DMS153 (cell line): ENCODE data around the gene GRB14.

Source experiments
- DNase-seq: peaks from one replicate; lab custom pipeline; 2025; lab: John Stamatoyannopoulos, UW

Gene GRB14

DNA sequence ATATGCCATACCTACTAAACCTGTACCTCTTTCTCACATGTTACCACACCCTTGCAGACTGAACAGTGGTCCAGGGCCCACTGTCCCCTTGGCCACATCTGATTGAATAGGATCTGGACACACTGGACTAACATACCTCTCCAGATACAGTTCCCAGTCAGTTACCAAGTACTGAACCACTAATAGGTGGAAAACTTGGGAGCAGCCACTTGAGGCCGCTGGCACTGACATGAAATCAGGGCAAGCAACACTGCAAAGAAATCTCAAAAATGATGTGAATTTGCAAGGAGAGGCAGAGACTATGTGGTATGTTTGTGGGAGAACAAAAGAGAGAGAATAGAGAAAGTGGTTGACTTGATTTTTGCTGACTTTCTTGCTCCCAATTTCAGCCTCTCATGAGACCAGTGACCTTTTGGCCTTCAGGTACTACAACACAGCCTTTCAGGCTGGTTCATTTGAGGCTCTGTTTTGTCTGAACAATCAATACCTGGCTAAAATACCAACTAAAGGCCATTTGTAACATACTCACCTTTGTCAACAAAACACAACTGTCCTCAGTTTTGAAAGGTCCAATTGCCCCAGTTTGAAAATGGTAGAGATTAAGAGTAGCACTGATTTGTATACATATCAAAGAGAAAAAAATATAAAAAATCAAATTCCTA, 7.8 kb downstream of the GRB14 start:
- no peak for DNase-seq

DNA sequence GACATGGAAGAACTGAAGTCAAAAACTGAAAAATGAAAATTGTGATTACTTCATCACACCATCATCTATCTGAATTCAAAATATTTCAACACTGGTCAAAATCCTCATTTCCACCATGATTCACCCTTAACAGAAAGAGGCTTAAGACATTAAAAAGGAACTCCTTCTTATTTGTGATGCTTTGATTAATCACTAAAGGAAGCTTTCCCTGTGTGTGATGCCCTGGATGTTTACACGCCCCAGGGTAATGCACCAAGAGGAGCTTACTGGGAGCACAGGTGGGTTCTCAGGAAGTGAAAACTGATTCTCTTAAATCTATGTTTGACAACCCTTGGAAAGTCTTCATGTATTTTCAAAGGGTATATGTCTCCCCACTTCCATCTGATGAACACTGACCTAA, 11.5 kb downstream of the GRB14 start:
- no peak for DNase-seq

DNA sequence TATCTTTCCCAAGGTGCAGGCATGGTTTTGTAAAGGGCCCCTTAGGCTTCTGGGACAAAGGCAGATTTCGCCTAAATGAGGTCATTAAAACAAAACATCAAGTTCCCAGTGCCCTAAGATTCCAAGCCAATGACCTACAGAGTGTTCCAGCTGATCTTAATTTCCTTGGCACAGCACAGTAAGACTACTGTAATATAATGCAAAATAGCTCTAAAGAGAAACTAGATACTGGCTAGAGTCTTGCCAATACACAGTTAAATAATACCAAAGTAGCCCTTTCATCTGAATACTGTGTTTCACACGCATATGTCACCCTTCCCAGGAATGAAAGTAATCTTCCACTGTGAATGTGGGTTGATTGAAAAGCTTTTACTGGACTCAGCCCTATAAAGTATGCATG, 14.7 kb downstream of the GRB14 start:
- no peak for DNase-seq

DNA sequence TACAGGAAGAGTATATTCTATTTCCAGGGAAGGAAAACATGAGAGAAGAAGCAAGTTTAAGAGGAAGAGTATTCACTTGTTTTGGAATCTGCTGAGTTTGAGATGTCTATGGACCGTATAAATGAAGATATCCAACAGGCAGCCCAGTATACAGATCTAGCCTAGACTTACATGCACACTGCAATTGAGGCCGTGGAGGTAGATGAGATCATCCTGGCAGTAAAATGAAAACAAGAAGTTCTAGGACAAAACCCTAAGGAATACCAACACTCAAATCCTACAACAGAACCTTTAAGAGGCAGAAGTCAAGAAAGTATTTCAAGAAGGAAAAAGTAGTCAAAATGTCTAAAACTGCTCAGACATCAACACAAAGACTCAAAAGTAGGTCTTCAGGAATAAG, 16.0 kb downstream of the GRB14 start:
- no peak for DNase-seq

DNA sequence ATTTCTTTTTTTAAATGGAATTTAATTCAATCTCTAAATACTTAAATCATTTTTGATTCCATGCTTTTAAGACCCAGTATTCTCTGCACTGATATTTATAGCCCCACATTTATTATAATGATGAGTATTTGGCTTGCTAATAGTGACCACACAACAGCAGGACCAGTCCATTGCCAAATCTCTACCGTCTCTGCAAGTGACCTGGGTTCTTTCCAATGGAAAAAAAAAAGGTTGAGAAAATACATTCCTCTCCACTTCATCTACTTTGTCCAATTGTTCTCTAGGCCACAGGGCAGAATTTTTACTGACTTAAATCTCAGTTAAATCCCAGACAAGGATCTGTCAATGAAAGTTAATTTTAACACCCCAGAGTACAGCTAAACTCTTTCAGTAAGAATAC, 20.5 kb downstream of the GRB14 start:
- no peak for DNase-seq

DNA sequence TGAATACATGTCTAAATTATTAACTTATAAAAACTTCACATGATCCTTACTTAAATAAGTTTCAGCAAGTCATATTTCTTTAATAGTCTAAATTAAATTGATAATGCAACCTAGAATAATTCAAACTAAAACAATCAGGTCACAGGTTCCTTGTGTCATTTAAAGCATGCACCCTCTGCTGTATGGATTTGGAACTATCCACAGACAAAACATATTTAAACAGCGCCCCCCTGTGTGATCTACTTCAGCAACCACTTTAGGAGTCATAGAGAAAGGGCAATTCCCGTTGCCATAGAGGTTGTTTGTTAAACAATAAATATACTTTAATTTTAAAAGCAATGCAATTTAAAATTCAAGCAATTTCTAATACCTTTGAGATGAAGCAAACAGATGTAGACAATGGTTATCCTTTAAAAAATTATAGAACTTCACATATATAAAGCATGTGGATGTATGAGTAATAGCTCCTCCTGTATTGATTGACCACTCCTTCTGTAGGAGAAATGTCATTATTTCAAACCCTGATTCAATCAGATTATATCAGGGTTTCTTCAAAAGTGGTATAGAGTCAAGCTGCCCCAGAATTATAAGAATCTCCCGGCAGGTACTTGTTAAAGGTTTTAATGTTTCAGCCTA, 21.2 kb downstream of the GRB14 start:
- peak; percentile 60 for DNase-seq

DNA sequence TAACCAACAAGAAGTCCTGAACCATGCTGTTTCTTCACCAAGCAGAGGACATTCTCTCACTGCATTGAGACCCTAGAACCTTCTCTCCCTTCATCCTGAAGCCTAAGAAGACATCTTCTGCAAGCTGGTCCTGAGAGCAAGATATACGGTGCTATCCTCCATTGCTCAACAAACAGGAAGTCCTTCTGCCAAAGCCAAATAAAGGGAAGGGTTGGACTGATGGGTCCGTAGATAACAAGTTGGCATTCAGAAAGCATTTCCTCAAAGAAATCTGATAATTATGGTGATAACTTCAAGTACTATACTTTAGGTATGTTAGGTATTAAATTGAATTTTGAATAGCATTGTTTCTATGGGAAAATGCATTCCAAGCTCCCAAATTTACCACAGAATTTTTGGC, 23.3 kb downstream of the GRB14 start:
- DNase-seq: no peak

DNA sequence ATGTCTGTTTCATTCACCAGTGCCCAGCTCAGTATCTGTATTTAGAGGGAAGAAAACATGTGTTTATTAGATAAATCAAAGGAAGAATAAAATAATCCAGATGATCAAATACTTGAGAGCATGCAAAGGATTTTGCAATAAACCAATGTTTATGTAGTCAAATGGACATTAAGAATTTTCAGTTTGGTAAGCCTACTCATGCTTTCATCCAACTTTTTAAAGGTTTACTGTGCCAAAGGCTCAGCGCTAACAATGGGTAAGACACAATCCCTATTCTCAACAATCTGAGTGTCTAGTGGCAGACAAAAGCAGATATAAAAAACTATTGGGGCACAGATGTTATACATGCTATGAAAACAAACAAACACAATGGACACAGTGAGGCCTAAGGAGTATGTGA, 26.3 kb downstream of the GRB14 start:
- no peak for DNase-seq

DNA sequence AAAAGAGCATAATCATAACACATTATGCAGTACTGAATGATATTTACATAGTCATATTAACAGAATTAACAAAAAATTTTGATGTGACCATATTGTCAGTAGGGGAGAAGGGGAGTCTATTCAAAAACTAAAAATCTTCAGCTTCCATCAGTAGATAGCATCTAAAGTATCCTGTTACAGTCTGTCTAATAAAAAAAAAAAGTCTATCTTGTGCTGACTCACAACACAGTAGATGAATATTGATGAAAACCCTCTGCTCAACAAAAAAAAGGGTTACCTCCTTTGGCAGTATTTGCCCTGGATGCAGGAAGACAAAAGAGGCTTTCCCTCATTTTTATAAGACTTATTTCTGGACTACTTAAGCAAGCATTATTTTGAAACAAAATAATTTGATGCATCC, 27.3 kb downstream of the GRB14 start:
- no peak for DNase-seq

DNA sequence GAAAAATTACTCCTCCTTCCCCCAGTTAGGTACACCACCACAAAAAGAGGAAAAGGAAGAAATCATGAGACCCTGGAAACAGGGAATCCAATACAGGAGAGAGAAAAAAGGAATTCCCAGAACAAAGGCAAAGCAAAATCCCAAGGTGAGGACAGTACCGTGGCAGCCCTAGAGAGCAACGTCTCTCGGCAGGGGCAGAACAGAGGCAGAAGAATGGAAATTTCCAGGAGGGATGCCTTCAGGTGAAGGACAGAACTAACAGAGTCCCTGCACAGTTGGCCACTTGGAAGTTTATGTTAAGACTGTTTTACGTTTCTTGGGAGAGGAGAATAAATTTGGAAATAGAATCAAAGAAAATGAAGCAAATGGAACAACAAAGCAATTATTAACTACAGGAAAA, 27.7 kb downstream of the GRB14 start:
- no peak for DNase-seq

DNA sequence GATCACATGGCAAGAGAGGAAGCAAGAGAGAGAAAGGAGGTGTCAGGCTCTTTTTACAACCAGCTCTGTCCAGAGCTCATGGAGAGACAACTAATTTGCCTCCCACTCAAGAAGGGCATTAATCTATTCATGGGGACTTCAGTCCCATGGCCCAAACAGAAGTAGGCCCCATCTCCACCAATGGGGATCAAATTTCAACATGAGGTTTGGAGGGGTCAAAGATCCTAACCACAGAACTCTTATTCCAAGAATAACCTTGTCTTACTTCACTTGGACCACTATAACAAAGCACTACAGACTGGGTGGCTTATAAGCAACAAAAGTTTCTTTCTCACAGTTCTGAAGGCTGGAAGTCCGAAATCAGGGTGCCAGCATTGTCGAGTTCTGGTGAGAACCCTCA, 31.8 kb downstream of the GRB14 start:
- no peak for DNase-seq

DNA sequence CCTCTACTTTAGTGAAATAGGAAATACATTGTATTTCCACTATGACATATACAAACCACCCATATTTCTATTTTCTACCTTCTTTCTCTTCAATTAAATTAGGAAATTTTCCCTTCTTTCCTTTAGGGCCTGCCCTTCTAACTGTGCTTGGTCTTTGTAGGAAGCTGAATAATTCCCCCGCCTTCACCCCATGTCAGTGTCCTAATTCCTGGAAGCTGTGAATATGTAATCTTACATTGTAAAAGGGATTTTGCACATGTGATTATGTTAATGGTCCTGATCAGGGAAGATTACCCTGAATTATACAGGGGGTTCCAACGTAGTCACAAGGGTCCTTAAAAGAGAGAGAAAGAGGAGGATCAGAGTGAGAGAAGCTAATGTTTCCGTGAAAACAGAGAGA, 40.2 kb downstream of the GRB14 start:
- no peak for DNase-seq

DNA sequence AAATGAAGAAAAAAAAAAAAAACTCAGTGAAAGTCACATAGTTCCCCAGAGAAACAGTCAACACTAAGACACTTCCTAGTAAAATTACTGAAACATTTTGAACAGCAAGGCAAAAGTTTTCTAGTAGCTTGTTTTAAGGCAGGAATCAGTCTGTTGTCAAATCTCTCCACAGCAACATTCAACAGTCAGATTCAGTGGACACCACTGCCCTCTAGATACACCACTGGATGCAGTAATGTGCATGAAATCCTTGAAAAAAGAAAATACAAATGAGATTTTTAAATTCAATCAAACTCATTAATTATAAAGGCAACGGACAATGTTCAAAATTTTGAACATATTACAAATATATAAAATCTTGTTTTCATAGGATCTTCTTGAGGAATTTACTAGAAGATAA, 46.4 kb downstream of the GRB14 start:
- no peak for DNase-seq

DNA sequence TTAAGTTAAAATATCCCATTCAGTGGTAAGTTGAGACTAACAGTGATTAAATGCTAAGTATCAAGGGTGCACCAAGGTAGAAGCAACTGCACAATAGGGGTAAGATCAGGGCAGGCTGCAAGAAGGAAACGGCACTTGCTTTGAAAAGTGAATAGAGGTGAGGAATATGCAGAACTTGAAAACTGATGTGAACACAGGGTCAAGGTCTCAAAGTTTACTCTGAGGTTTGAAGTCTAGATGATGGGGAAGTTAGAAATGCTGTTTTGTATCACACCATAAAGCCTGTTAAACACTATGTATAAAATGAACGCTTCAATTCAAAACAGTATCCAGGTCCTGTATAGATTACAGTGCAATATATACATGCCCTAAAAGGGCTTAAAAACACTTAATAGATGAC, 50.8 kb downstream of the GRB14 start:
- no peak for DNase-seq

DNA sequence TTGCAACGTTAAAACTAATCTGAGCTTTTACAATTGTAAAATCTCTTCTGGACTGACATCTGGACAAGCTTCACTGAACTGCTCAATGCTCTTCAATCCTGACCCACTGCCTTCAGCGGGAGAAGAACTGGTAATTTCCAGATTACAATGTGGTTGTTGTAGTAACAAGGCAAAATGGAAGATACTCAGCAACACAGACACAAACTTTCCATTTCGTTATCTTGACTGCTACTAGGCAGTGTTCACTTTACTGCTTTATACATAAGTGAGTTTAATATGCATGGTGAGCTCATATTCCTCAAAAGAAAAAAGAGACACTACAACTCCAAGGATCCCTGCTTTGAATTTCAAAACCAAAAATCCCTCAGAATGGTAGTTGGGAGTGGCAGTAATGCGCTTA, 51.9 kb downstream of the GRB14 start:
- no peak for DNase-seq

DNA sequence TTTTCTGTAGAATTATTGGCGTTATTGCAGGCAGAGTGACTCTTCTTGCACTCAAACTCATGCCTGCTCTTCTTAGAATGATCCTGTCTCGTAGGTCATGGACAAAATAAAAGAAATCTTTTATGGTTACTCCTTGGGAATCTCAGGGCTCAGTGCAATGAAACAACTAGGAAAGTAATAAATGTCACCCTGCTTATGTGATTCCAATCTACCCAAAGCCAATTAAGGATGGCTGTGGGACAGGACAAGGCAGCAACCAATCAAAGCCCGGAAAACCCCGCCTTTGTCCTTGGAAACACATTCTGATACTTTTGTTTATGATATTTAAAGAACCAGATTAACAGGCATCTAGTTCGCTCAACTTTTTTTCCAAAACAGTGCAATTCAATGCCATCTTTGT, 53.0 kb downstream of the GRB14 start:
- DNase-seq: no peak

DNA sequence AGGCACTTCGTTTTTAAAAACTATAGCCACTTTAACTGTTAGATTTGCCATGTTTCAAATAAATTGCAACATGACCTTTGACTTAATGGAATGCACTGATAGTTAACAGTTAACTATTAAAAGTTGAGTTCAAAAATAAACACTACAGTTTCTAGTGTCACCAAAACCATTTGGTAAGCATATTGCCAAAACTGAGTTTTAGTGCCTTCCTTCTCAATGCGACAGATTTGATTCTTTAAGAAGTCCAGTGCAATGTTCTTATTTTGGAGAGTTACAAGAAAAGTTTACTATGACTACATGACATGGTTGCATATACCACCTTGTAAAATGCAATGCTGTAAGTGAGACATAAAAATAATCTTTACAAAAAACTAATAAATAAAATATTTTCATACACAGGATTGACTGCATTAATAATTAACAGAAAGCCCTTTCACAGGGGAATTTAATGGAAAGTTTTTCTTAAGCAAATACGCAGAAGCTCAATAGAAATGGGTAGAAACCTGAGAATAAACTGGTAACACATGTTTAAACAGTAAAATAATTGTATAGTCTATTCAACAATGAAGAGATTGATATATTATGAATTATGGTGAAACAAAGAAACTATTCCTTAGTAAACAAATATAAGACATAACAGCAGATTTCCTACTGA, 53.8 kb downstream of the GRB14 start:
- DNase-seq: no peak

DNA sequence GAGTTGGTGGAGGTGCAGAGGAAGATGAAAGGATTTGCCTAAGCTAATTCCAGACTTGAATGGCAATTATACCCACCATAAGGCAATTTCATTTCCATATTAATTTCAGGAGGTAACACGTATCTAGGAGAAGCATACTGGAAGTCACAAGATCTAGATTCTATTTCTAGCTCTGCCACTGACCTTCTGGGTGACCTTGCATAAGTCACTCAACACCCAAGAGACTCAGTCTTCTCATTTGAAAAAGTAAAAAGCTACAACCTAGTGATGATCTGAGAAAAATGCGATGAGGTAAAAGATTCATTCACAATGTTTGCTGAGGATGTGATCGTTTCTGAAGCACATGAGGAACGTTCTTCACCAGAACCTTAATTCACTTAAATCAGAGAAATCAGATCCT, 55.9 kb downstream of the GRB14 start:
- no peak for DNase-seq

DNA sequence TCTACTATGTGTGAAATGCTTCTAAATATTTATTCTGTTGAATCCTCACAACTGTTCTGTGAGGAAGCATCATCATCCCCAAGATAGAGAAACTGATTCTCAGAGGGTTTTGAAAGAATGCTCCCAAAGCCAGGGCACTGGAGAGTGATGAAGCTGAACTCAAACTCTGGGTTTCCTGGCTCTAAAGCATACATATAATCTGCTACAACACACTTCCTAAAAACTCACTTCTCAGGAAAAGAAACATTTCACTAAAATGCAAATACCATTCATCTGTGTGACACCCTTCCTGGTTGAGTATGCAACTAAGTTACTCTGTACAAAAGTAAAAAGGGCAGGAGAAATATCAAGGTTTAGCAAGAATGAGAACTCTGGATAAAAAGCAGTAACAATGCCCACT, 58.6 kb downstream of the GRB14 start:
- no peak for DNase-seq

DNA sequence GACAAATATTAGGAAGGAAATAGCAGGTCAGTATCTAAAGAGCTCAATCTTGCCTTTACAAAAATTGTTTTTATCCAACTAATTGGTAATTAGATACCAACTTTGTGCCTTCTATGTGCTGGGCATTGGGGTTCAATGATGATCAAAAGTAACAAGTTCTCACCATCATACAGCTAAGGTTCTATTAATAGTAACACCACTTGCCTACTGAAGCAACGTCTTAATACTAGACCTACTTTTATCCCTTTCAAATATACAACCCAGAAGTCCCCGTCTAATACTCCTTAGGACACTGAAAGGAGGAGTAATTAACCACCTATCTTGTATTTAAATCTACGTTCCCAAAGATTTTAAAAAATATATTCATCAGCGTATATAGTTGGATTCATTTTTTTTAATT, 59.3 kb downstream of the GRB14 start:
- DNase-seq: no peak

DNA sequence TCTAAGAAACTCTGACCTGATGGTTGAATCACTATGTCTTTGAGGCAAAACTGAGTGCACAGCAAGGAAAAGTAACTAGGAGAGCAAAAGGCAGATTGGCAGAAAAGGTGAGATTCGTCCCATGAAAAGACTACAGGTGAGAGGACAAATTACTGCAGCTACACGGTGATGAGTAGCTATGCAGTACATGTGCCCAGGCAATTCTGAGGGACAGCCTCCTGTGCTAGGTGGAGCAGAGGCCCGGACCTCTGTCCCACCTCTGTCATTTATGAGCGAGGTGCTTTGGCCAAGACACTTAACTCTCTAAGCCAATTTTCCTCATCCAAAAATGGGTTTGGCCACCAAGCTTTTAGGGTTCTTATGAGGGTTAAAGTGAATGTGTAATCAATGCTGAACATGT, 59.9 kb downstream of the GRB14 start:
- no peak for DNase-seq

DNA sequence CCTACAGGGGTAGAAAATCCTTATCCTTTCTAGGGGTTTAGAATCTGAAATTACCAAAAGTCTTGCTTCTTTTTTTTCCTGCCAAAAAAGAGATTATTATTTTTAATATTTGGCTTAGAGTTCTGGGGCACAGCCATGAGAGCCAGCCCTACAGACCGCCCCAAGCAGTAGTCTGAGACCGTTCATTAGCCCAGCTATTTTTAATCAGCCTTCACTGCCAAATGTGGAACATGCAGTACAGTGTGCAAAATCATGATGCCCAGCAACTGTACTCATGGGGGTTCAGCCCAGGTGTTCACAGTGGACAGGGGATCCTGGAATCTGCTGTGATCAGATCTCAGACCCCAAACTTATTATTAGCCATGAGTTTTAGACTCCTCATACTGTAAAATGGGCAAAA, 60.4 kb downstream of the GRB14 start:
- no peak for DNase-seq

DNA sequence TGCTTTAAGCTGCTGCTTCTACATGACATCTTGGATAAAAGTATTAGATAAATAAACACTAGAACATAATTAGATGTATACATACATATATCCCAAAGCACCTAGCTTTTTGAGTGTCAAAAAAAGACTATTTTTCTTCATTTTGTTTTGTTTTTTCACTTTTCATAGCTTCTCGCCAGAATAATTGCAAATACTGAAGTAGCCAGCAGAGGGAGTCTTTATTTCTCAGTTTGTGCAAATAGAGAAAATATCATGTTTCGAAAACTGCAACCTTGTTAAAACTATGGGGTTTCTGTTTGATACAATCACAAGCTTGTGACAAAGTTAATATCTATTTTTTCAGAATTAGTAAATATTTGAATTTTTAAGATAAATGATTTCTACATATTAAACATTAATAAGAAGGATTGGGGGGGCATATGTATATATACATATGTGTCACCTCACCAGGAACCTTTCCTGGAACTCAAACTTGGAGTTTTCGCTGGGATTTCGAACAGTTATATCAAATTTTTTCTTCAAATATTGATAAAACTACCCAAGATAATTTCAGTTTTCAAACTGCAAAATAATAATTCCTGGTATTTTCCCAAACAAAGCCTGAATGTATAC, 61.0 kb downstream of the GRB14 start:
- DNase-seq: no peak
